ENCODE results near the gene ZNF560. TPM values are rescaled to one million over a fixed set of nuclear protein-coding genes. Genes with fewer than 3 reads are reported as not detected.

Gene ZNF560
- total and polyA plus RNA-seq, 8 donors, result not detected

DNA sequence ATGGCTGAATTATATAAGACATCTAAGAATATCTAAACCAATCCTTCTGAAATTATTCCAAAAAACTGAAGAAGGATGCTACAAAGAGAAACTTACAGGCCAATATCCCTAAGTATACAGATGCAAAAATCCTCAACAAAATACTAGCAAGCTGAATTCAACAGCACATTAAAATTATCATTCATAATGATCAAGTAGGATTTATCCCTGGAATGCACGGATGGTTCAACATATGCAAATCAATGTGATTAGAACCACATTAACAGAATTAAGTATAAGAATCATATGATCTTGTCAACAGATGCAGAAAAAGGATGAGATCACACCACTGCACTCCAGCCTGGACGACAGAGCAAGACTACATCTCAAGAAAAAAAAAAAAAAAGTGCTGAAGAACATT, 13.3 kb downstream of the ZNF560 start:
- peaks cover 9 to 90% (median 79%) of the 10 kb centered on the region in 4 donors for H3K9me3 ChIP-seq
- intact Hi-C loops (cut with DNase I; ENCODE audit: low total_unique reads), result no loop called here

DNA sequence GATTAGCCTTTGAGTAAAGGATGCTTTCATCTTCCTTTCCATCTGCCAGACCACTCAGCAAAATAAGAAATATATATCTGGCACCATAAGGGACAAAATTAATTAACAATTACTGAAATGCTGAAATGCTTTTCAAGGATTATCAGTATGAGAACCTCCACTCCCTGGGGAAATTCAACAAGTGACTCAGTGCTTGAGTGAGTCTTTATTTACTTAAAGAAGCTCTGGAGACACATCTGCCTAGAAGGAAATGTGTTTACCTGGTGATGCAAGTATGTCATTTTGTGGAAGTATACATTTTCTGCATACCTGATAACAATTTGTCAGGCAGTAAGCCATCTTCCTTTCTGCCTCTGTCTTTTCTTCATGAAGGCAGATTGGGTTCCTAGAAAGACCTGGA, 23.4 kb downstream of the ZNF560 start:
- peaks cover 7 to 92% (median 54%) of the 10 kb centered on the region in 4 donors for H3K9me3 ChIP-seq
- no peaks in the 10 kb centered on the region for H3K4me1 ChIP-seq
- no peak overlapping the region for H3K27ac ChIP-seq
- H3K27me3 ChIP-seq, result no peaks in the 10 kb centered on the region
- TF ChIP-seq EP300 (IDR thresholded peaks at IDR 0.05), result no peak
- TF ChIP-seq POLR2A (IDR thresholded peaks at IDR 0.05), result no peak
- TF ChIP-seq, protein P1, sequence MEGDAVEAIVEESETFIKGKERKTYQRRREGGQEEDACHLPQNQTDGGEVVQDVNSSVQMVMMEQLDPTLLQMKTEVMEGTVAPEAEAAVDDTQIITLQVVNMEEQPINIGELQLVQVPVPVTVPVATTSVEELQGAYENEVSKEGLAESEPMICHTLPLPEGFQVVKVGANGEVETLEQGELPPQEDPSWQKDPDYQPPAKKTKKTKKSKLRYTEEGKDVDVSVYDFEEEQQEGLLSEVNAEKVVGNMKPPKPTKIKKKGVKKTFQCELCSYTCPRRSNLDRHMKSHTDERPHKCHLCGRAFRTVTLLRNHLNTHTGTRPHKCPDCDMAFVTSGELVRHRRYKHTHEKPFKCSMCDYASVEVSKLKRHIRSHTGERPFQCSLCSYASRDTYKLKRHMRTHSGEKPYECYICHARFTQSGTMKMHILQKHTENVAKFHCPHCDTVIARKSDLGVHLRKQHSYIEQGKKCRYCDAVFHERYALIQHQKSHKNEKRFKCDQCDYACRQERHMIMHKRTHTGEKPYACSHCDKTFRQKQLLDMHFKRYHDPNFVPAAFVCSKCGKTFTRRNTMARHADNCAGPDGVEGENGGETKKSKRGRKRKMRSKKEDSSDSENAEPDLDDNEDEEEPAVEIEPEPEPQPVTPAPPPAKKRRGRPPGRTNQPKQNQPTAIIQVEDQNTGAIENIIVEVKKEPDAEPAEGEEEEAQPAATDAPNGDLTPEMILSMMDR (IDR thresholded peaks at IDR 0.05), result no peak
- TF ChIP-seq POLR2AphosphoS5 (IDR thresholded peaks at IDR 0.05), result no peak
- intact Hi-C loops (cut with DNase I; ENCODE audit: low total_unique reads), result no loop called here
- no peak overlapping the region for H3K4me3 ChIP-seq
- H3K36me3 ChIP-seq, result no peaks in the 10 kb centered on the region
- DNase-seq, result no peak

More for the DNA sequence above, 13.3 kb downstream of the ZNF560 start:
- Histone ChIP-seq H3K27me3 (no peaks in the 10 kb centered on the region), H3K4me1 (no peaks in the 10 kb centered on the region), H3K27ac (no peak overlapping the region), H3K36me3 (no peaks in the 10 kb centered on the region), H3K4me3 (no peak overlapping the region)
- TF ChIP-seq EP300 (IDR thresholded peaks at IDR 0.05), result no peak
- TF ChIP-seq POLR2AphosphoS5 (IDR thresholded peaks at IDR 0.05), result no peak
- TF ChIP-seq, protein P1 (IDR thresholded peaks at IDR 0.05), result no peak
- no peak for TF ChIP-seq POLR2A (IDR thresholded peaks at IDR 0.05)
- WGBS, 5 donors, result 79 to 92% (median 91%) methylated on average over 2 of the region's 2 CpGs
- DNase-seq, result no peak

DNA sequence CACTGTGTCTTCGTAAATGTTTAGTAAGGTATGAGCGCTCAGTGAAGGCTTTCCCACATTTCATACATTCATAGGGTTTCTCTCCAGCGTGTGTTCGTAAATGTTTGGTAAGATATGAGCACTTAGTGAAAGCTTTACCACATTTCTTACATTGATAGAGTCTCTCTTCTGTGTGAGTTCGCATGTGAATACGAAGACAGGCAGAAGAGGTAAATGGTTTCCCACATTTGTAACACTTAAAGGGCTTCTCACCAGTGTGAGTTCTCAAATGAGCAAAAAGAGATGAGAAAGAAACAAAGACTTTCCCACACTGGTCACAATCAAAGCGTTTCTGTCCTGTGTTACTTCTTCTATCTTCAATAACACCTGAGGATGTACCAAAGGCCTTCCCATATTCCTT, 31.3 kb downstream of the ZNF560 start:
- Histone ChIP-seq H3K4me1 (no peaks in the 10 kb centered on the region), H3K27me3 (no peaks in the 10 kb centered on the region), H3K4me3 (no peak overlapping the region), H3K36me3 (peaks cover 0 to 2% (median 0%) of the 10 kb centered on the region in 4 donors), H3K9me3 (peaks cover 14 to 98% (median 81%) of the 10 kb centered on the region in 4 donors), H3K27ac (no peak overlapping the region)
- no peak for DNase-seq
- no peak for TF ChIP-seq POLR2AphosphoS5 (IDR thresholded peaks at IDR 0.05)
- TF ChIP-seq POLR2A (IDR thresholded peaks at IDR 0.05), result no peak
- TF ChIP-seq, protein P1 (IDR thresholded peaks at IDR 0.05), result no peak
- no peak for TF ChIP-seq EP300 (IDR thresholded peaks at IDR 0.05)
- WGBS, 5 donors, result 89 to 93% (median 92%) methylated on average over 7 of the region's 7 CpGs
- intact Hi-C loops (cut with DNase I; ENCODE audit: low total_unique reads), result no loop called here

DNA sequence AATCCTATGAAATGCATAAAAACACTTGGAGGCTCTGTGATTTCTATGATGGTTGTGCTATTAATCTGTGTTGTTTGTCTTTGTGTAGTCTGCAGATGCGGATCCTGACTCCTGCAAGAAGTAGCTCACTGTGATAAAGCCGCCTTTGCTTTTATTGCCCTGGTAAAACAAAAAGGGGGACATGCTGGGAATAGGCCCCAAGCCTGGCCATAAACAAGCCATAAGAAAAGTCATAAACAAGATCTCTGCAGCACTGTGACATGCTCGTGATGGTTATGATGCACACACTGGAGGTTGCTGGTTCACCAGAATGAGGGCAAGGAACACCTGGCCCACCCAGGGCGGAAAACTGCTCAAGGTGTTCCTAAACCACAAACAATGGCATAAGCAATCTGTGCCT, 36.5 kb downstream of the ZNF560 start:
- 83 to 91% (median 90%) methylated on average over 4 of the region's 4 CpGs for WGBS, 5 donors
- peaks cover 23 to 97% (median 82%) of the 10 kb centered on the region in 4 donors for H3K9me3 ChIP-seq

More for the DNA sequence above, 36.5 kb downstream of the ZNF560 start:
- no peak for DNase-seq
- no peak overlapping the region for H3K27ac ChIP-seq
- intact Hi-C loops (cut with DNase I; ENCODE audit: low total_unique reads), result no loop called here
- H3K4me3 ChIP-seq, result no peak overlapping the region
- no peaks in the 10 kb centered on the region for H3K27me3 ChIP-seq
- H3K36me3 ChIP-seq, result peaks cover 0 to 16% (median 0%) of the 10 kb centered on the region in 4 donors
- no peaks in the 10 kb centered on the region for H3K4me1 ChIP-seq
- TF ChIP-seq EP300 (IDR thresholded peaks at IDR 0.05) (no peak), POLR2AphosphoS5 (IDR thresholded peaks at IDR 0.05) (no peak), POLR2A (IDR thresholded peaks at IDR 0.05) (no peak)
- TF ChIP-seq, protein P1 (IDR thresholded peaks at IDR 0.05), result no peak
